WERI-Rb-1 (cell line): ENCODE data around the gene KCNJ3.

Experiments used
- DNase-seq: peaks from one replicate; pipeline ENCODE4 v3.0.0-alpha.2; 2020
- H3K27ac ChIP-seq: fragments of 250-450 bp; sonication (Bioruptor Pico); 2 replicates; pipeline ENCODE4 v1.5.1; 2020; ENCODE audit warnings: mild to moderate bottlenecking, moderate library complexity
- H3K27me3 ChIP-seq: fragments of 250-450 bp; sonication (Bioruptor Pico); 2 replicates; pipeline ENCODE4 v1.5.1; 2021; ENCODE audit warnings: mild to moderate bottlenecking, low read depth, moderate library complexity; ENCODE audit not compliant: insufficient read depth, severe bottlenecking
- H3K36me3 ChIP-seq: fragments of 250-450 bp; sonication (Bioruptor Pico); 2 replicates; pipeline ENCODE4 v1.5.1; 2020; ENCODE audit warnings: mild to moderate bottlenecking, moderate library complexity
- H3K4me3 ChIP-seq: 2 replicates; pipeline ENCODE4 v1.5.1; 2011; ENCODE audit warnings: low read depth, mild to moderate bottlenecking, control low read depth, low read length
- H3K9me3 ChIP-seq: fragments of 250-450 bp; sonication (Bioruptor Pico); 2 replicates; pipeline ENCODE4 v1.5.1; 2021; ENCODE audit warnings: mild to moderate bottlenecking, moderate library complexity; ENCODE audit not compliant: severe bottlenecking
- TF ChIP-seq, protein P1 (sequence below): IDR thresholded peaks from 2 replicates; pipeline ENCODE4 v1.5.1; 2011; ENCODE audit warnings: low read depth, mild to moderate bottlenecking, control low read depth, inconsistent platforms, low read length

KCNJ3 gene

DNA sequence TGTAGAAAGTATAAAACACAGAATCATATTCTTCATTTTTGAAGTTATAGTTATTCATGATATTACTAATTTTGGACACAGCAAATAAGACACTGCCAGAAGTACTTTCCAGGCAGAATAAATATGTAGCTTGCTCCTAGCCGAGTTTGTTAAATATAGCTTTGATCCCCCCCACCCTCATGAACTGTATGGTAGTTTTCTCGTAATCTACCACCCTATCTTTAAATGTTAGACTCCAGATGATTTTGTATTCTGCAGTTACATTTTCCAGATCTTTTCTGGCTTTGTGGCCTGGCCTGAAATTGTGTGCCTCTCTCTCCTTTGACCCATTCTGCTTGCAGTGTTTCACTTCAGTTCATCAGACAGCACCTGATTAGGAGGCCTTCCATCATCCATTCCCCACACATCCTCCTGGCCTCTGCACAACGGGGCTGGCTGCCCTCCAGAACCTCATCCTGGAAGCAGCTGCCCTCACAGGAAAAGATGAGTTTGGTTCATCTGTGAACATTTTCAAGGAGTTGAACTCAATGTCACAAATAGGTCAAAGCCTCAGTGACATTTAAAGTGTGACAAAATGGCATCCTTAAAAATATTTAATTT is 4.7 kb upstream of the KCNJ3 start:
- H3K9me3 ChIP-seq = no peaks in the 10 kb centered on the region
- no peak for DNase-seq
- no peak overlapping the region for H3K4me3 ChIP-seq
- H3K27me3 ChIP-seq = peaks cover 7% of the 10 kb centered on the region
- H3K36me3 ChIP-seq = no peaks in the 10 kb centered on the region
- no peak overlapping the region for H3K27ac ChIP-seq
- TF ChIP-seq, protein P1, sequence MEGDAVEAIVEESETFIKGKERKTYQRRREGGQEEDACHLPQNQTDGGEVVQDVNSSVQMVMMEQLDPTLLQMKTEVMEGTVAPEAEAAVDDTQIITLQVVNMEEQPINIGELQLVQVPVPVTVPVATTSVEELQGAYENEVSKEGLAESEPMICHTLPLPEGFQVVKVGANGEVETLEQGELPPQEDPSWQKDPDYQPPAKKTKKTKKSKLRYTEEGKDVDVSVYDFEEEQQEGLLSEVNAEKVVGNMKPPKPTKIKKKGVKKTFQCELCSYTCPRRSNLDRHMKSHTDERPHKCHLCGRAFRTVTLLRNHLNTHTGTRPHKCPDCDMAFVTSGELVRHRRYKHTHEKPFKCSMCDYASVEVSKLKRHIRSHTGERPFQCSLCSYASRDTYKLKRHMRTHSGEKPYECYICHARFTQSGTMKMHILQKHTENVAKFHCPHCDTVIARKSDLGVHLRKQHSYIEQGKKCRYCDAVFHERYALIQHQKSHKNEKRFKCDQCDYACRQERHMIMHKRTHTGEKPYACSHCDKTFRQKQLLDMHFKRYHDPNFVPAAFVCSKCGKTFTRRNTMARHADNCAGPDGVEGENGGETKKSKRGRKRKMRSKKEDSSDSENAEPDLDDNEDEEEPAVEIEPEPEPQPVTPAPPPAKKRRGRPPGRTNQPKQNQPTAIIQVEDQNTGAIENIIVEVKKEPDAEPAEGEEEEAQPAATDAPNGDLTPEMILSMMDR = no peak

DNA sequence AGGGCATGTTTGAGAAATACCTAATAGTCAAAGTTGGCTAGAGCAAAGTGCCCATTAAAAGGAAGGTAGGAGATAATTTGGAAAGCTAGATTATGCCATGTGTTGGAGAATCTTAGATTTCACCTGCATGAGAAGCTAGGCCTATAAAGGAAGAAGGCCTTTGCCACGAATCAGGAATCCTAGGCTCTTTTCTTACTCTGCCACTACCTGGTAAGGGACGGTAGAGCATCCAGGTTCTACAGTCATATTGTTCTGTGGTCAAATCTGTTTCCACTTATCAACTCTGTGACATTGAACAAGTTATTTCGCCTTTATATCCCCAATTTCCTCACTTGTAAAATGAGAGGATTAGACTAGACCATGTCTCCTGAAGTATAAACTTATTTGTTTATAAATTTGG is 3.6 kb upstream of the KCNJ3 start:
- DNase-seq = no peak
- TF ChIP-seq, protein P1 = no peak
- Histone ChIP-seq H3K9me3 (no peaks in the 10 kb centered on the region), H3K27ac (no peak overlapping the region), H3K36me3 (no peaks in the 10 kb centered on the region), H3K27me3 (peaks cover 7% of the 10 kb centered on the region), H3K4me3 (no peak overlapping the region)

DNA sequence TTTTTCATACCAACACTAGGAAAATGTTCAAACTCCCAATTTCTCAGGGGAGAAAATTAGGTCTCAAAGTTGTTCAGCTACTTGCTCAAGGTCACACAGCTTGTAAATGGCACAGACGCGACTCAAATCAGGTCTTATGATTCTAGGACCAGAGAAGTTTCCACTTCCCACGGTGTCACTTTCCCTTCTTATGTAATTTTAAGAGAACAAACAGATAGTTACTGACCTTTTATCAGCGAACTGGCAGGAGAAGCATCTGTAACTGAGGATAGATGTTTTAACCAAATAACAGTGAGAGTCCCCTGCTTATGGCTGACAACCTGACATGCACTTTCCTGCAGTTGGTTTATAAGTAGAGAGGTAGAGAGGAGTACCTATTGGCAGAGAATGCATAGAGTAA is 2.1 kb upstream of the KCNJ3 start:
- TF ChIP-seq, protein P1 = no peak
- Histone ChIP-seq H3K9me3 (no peaks in the 10 kb centered on the region), H3K27me3 (peaks cover 7% of the 10 kb centered on the region), H3K36me3 (no peaks in the 10 kb centered on the region), H3K4me3 (no peak overlapping the region), H3K27ac (no peak overlapping the region)
- no peak for DNase-seq

DNA sequence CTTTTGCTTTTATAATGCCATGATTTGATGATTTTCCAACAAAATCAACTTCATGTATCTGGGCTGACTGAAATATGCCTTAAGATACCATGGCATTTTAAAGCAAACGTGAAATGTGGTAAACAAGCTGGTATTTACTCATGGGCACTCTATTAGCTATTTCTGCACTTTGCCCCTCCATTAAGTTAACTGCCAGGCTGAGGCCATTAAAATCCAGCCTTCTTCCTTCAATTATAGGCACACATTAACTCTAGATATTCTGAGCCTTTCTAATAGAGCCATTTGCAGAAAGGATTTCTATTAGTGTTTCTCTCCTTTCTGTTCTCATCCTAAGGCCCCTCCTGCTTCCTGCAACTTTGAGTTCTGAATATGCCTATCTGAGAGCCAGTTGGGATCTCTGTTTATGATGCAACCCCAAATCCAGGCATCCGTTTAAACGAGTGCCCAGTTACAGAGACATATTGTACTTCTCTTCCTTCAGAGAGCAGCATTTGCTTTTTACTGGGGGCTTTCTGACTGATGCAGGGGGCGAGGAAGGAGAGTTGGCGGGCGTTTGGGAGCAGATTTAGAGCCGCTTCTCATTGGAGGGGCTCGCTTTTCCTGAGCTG is 1.6 kb upstream of the KCNJ3 start:
- no peaks in the 10 kb centered on the region for H3K9me3 ChIP-seq
- H3K4me3 ChIP-seq = peak overlapping the region; percentile 79
- no peaks in the 10 kb centered on the region for H3K36me3 ChIP-seq
- TF ChIP-seq, protein P1 = no peak
- peaks cover 7% of the 10 kb centered on the region for H3K27me3 ChIP-seq
- no peak for DNase-seq
- no peak overlapping the region for H3K27ac ChIP-seq

DNA sequence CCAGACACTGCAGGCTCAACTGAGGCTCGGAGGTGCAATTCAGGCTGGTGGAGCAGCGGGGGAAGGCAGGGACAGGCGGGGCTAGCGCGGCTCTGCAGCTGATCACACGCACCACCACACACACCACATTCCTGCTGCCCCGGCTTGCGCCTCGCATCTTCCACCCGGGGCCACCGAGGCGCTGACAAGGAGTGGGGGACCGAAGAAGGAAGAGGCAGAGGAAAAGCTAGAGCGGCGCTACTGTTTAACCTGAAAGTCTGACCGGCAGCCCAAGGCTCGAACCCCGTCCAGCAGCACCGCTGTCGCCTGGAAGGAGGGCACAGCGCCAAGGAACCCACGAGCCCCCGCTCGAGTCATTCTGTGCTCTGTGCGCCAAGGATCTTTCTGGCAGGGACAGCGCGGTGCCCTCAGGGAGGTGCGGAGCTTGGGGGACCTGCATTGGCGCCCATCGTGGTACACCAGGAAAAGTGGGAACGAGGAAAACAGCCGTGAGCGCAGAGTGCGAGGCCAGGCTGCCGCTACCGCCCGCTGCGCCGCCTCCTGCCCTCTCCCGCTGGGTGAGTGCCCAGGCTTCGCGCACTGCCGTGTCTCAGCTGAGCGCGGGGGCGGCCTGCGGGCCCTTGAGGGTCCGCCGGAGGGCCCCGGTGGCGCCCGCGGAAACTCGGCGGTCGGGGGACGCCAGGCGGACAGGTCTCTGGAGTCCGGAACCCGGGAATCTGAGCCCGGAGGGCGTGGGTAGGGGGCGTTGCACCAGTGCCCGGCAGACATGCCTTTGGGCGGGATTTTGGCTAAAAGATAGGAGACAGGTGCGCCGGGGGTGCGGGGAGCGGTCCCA is 860 bp upstream of the KCNJ3 start:
- peak; percentile 51 for DNase-seq
- TF ChIP-seq, protein P1 = no peak

More for the DNA sequence above, 860 bp upstream of the KCNJ3 start:
- peaks cover 7% of the 10 kb centered on the region for H3K27me3 ChIP-seq
- H3K4me3 ChIP-seq = peak overlapping the region; percentile 79
- H3K36me3 ChIP-seq = no peaks in the 10 kb centered on the region
- no peaks in the 10 kb centered on the region for H3K9me3 ChIP-seq
- no peak overlapping the region for H3K27ac ChIP-seq
